Mononuclear cell (primary cell): ENCODE measurements around the gene FAM222A. TPM values are rescaled to one million over a fixed set of nuclear protein-coding genes. Genes with fewer than 3 reads are reported as not detected.

Experiments used
- H3K27me3 ChIP-seq: 2 replicates; pipeline ENCODE4 v1.6.0; 2011; ENCODE audit warnings: low read length, control low read depth; ENCODE audit not compliant: insufficient read depth
- H3K4me1 ChIP-seq: 2 replicates; pipeline ENCODE4 v1.5.1; 2011; ENCODE audit warnings: mild to moderate bottlenecking, low read length, control low read depth; ENCODE audit not compliant: insufficient read depth
- H3K4me3 ChIP-seq: 2 replicates; pipeline ENCODE4 v1.5.1; 2011; ENCODE audit warnings: mild to moderate bottlenecking, low read length, moderate library complexity
- H3K9me3 ChIP-seq: 2 replicates; pipeline ENCODE4 v1.5.1; 2011; ENCODE audit warnings: low read depth, mild to moderate bottlenecking, control low read depth, low read length
- total RNA-seq: library from RNA; depleted of rRNA; stranded (reverse); fragments of >200 nt; gene quantifications from one replicate; pipeline ENCODE4 v1.2.3, GENCODE V29; 2012

Gene FAM222A
- total RNA-seq, 1 donor = 1.0 TPM

- H3K4me1 ChIP-seq = peaks cover 4% of the 10 kb centered on the region
- no peaks in the 10 kb centered on the region for H3K9me3 ChIP-seq
- H3K27me3 ChIP-seq = no peaks in the 10 kb centered on the region
- no peak overlapping the region for H3K4me3 ChIP-seq
Observed at GRCh38 chr12:109807954-109808643, 94.5 kb downstream of the FAM222A start.

GRCh38 chr12:109808876-109809646 lies 95.4 kb downstream of the FAM222A start:
- Histone ChIP-seq H3K4me3 (no peak overlapping the region), H3K9me3 (no peaks in the 10 kb centered on the region), H3K4me1 (peaks cover 4% of the 10 kb centered on the region), H3K27me3 (no peaks in the 10 kb centered on the region)

- Histone ChIP-seq H3K4me1 (no peaks in the 10 kb centered on the region), H3K9me3 (no peaks in the 10 kb centered on the region), H3K27me3 (no peaks in the 10 kb centered on the region), H3K4me3 (no peak overlapping the region)
Observed at GRCh38 chr12:109810954-109811623, 97.5 kb downstream of the FAM222A start.

- Histone ChIP-seq H3K4me1 (no peaks in the 10 kb centered on the region), H3K9me3 (no peaks in the 10 kb centered on the region), H3K27me3 (no peaks in the 10 kb centered on the region), H3K4me3 (no peak overlapping the region)
Observed at GRCh38 chr12:109811624-109811995, 98.0 kb downstream of the FAM222A start.

GRCh38 chr12:109813810-109814416 lies 100.3 kb downstream of the FAM222A start:
- no peaks in the 10 kb centered on the region for H3K27me3 ChIP-seq
- H3K4me1 ChIP-seq = peaks cover 6% of the 10 kb centered on the region
- no peak overlapping the region for H3K4me3 ChIP-seq
- H3K9me3 ChIP-seq = no peaks in the 10 kb centered on the region

- peaks cover 6% of the 10 kb centered on the region for H3K4me1 ChIP-seq
- no peaks in the 10 kb centered on the region for H3K9me3 ChIP-seq
- no peaks in the 10 kb centered on the region for H3K27me3 ChIP-seq
- no peak overlapping the region for H3K4me3 ChIP-seq
Observed at GRCh38 chr12:109814600-109815150, 101.0 kb downstream of the FAM222A start.

- Histone ChIP-seq H3K4me1 (peaks cover 6% of the 10 kb centered on the region), H3K4me3 (no peak overlapping the region), H3K27me3 (no peaks in the 10 kb centered on the region), H3K9me3 (no peaks in the 10 kb centered on the region)
Observed at GRCh38 chr12:109815225-109815624, 101.6 kb downstream of the FAM222A start.

- no peaks in the 10 kb centered on the region for H3K9me3 ChIP-seq
- peaks cover 6% of the 10 kb centered on the region for H3K4me1 ChIP-seq
- H3K4me3 ChIP-seq = no peak overlapping the region
- no peaks in the 10 kb centered on the region for H3K27me3 ChIP-seq
Observed at GRCh38 chr12:109815757-109816617, 102.4 kb downstream of the FAM222A start.

GRCh38 chr12:109816870-109817269 lies 103.2 kb downstream of the FAM222A start:
- peaks cover 6% of the 10 kb centered on the region for H3K4me1 ChIP-seq
- no peaks in the 10 kb centered on the region for H3K27me3 ChIP-seq
- H3K9me3 ChIP-seq = no peaks in the 10 kb centered on the region
- H3K4me3 ChIP-seq = no peak overlapping the region

- H3K27me3 ChIP-seq = no peaks in the 10 kb centered on the region
- H3K4me3 ChIP-seq = no peak overlapping the region
- H3K4me1 ChIP-seq = peaks cover 6% of the 10 kb centered on the region
Observed at GRCh38 chr12:109817627-109818231, 104.1 kb downstream of the FAM222A start.

GRCh38 chr12:109818253-109818652 lies 104.6 kb downstream of the FAM222A start:
- Histone ChIP-seq H3K27me3 (no peaks in the 10 kb centered on the region), H3K4me3 (no peak overlapping the region), H3K9me3 (no peaks in the 10 kb centered on the region), H3K4me1 (peaks cover 10% of the 10 kb centered on the region)

More at GRCh38 chr12:109817627-109818231, 104.1 kb downstream of the FAM222A start:
- H3K9me3 ChIP-seq = no peaks in the 10 kb centered on the region

- H3K27me3 ChIP-seq = no peaks in the 10 kb centered on the region
- peaks cover 16% of the 10 kb centered on the region for H3K4me1 ChIP-seq
- no peaks in the 10 kb centered on the region for H3K9me3 ChIP-seq
- H3K4me3 ChIP-seq = no peak overlapping the region
Observed at GRCh38 chr12:109818905-109819500, 105.4 kb downstream of the FAM222A start.
